ENCODE data around the gene EIF4A3. TPM values are rescaled to one million over a fixed set of nuclear protein-coding genes. Genes with fewer than 3 reads are reported as not detected.

Gene EIF4A3
- total RNA-seq, 2 experiments from 2014 or later = 259 to 313 TPM

- intact Hi-C loops (cut with micrococcal nuclease; ENCODE audit: unreplicated experiment) = no loop called here
- no TSS peak for BruUV-seq (replicated peaks)
- no peaks in the 10 kb centered on the region for H3K9me2 ChIP-seq (ENCODE audit: insufficient read depth, low read length)
- no peak for TF ChIP-seq CTCF (conservative IDR thresholded peaks at IDR 0.05; ENCODE audit: low read length)
- TF ChIP-seq EZH2phosphoT487 (IDR thresholded peaks at IDR 0.05; ENCODE audit: borderline replicate concordance, low read depth, low read length) = no peak
- peaks cover 5% of the 10 kb centered on the region; the same call in 1 of the 2 replicates for H4K20me1 ChIP-seq (ENCODE audit: insufficient read depth, low read length)
- H3K79me2 ChIP-seq (ENCODE audit: insufficient read depth, low read depth, low read length) = no peaks in the 10 kb centered on the region
- H3K4me2 ChIP-seq (ENCODE audit: low read length) = no peak overlapping the region
- CTCF ChIA-PET (ENCODE audit: unreplicated experiment) = no interaction called here
- no peaks in the 10 kb centered on the region for H3K9me3 ChIP-seq (ENCODE audit: low read length)
- no peak overlapping the region for H2AFZ ChIP-seq (ENCODE audit: low read length)
- POLR2A ChIA-PET = no interaction called here
- H3K36me3 ChIP-seq (ENCODE audit: insufficient read depth, low read length) = no peaks in the 10 kb centered on the region
- H3K27ac ChIP-seq (ENCODE audit: low read depth, low read length, poor library complexity, severe bottlenecking) = no peak overlapping the region
- H3K4me3 ChIP-seq (ENCODE audit: low read depth, low read length, poor library complexity, severe bottlenecking) = no peak overlapping the region
- DNase-seq (ENCODE audit: low spot score) = no peak
- H3K4me1 ChIP-seq (ENCODE audit: insufficient read depth, low read length, poor library complexity, severe bottlenecking) = no peaks in the 10 kb centered on the region
Measured at GRCh38 chr17:80125656-80126448, 21.1 kb downstream of the EIF4A3 start.

- Histone ChIP-seq H3K27ac (ENCODE audit: low read depth, low read length, poor library complexity, severe bottlenecking) (no peak overlapping the region), H4K20me1 (ENCODE audit: insufficient read depth, low read length) (no peaks in the 10 kb centered on the region), H3K9me3 (ENCODE audit: low read length) (no peaks in the 10 kb centered on the region), H3K36me3 (ENCODE audit: insufficient read depth, low read length) (no peaks in the 10 kb centered on the region), H3K79me2 (ENCODE audit: insufficient read depth, low read depth, low read length) (no peaks in the 10 kb centered on the region), H3K4me2 (ENCODE audit: low read length) (no peak overlapping the region), H3K4me3 (ENCODE audit: low read depth, low read length, poor library complexity, severe bottlenecking) (no peak overlapping the region), H3K4me1 (ENCODE audit: insufficient read depth, low read length, poor library complexity, severe bottlenecking) (no peaks in the 10 kb centered on the region), H2AFZ (ENCODE audit: low read length) (no peak overlapping the region), H3K9me2 (ENCODE audit: insufficient read depth, low read length) (no peaks in the 10 kb centered on the region)
- DNase-seq (ENCODE audit: low spot score) = no peak
- no TSS peak for BruUV-seq (replicated peaks)
- intact Hi-C loops (cut with micrococcal nuclease; ENCODE audit: unreplicated experiment) = no loop called here
- TF ChIP-seq CTCF (conservative IDR thresholded peaks at IDR 0.05; ENCODE audit: low read length) = peak; percentile 60
- TF ChIP-seq EZH2phosphoT487 (IDR thresholded peaks at IDR 0.05; ENCODE audit: borderline replicate concordance, low read depth, low read length) = no peak
- CTCF ChIA-PET (ENCODE audit: unreplicated experiment) = no interaction called here
- POLR2A ChIA-PET = interaction anchor here (0.7 to 1.0 kb wide), 2 partner anchors 9 to 997 kb away, joined by 3 read pairs; no protein-coding TSS in a partner anchor
Measured at GRCh38 chr17:80124351-80124981, 22.5 kb downstream of the EIF4A3 start.

- intact Hi-C loops (cut with micrococcal nuclease; ENCODE audit: unreplicated experiment) = no loop called here
- TF ChIP-seq CTCF (conservative IDR thresholded peaks at IDR 0.05; ENCODE audit: low read length) = no peak
- TF ChIP-seq EZH2phosphoT487 (IDR thresholded peaks at IDR 0.05; ENCODE audit: borderline replicate concordance, low read depth, low read length) = no peak
- Histone ChIP-seq H3K9me2 (ENCODE audit: insufficient read depth, low read length) (no peaks in the 10 kb centered on the region), H3K9me3 (ENCODE audit: low read length) (no peaks in the 10 kb centered on the region), H2AFZ (ENCODE audit: low read length) (no peak overlapping the region), H4K20me1 (ENCODE audit: insufficient read depth, low read length) (no peaks in the 10 kb centered on the region), H3K79me2 (ENCODE audit: insufficient read depth, low read depth, low read length) (no peaks in the 10 kb centered on the region), H3K4me3 (ENCODE audit: low read depth, low read length, poor library complexity, severe bottlenecking) (no peak overlapping the region), H3K4me2 (ENCODE audit: low read length) (no peak overlapping the region), H3K27ac (ENCODE audit: low read depth, low read length, poor library complexity, severe bottlenecking) (no peak overlapping the region), H3K36me3 (ENCODE audit: insufficient read depth, low read length) (no peaks in the 10 kb centered on the region), H3K4me1 (ENCODE audit: insufficient read depth, low read length, poor library complexity, severe bottlenecking) (no peaks in the 10 kb centered on the region)
- ChIA-PET POLR2A (interaction anchor here (0.6 to 0.7 kb wide), 2 partner anchors 10 to 52 kb away, joined by 3 read pairs; no protein-coding TSS in a partner anchor), CTCF (ENCODE audit: unreplicated experiment) (no interaction called here)
- no peak for DNase-seq (ENCODE audit: low spot score)
- BruUV-seq (replicated peaks) = no TSS peak
Measured at GRCh38 chr17:80123791-80124190, 23.1 kb downstream of the EIF4A3 start.
